ENCODE measurements around the gene FBXW8. TPM values are rescaled to one million over a fixed set of nuclear protein-coding genes. Genes with fewer than 3 reads are reported as not detected.

Gene FBXW8
- total RNA-seq, 1 donor, result 24.6 TPM

GRCh38 chr12:117003883-117004404, 93.2 kb downstream of the FBXW8 start:
- no peak for DNase-seq (ENCODE audit: low read depth)
- H3K4me3 ChIP-seq (ENCODE audit: low read depth, low read length), result no peak overlapping the region
- no peak for TF ChIP-seq CTCF (IDR thresholded peaks at IDR 0.05; ENCODE audit: insufficient read depth, low read depth, low read length)

GRCh38 chr12:117005417-117006046, 94.8 kb downstream of the FBXW8 start:
- H3K4me3 ChIP-seq (ENCODE audit: low read depth, low read length), result no peak overlapping the region
- DNase-seq (ENCODE audit: low read depth), result no peak
- no peak for TF ChIP-seq CTCF (IDR thresholded peaks at IDR 0.05; ENCODE audit: insufficient read depth, low read depth, low read length)

- no peak overlapping the region for H3K4me3 ChIP-seq (ENCODE audit: low read depth, low read length)
- no peak for DNase-seq (ENCODE audit: low read depth)
- TF ChIP-seq CTCF (IDR thresholded peaks at IDR 0.05; ENCODE audit: insufficient read depth, low read depth, low read length), result no peak
Observed at GRCh38 chr12:117006333-117006732, 95.6 kb downstream of the FBXW8 start.

- TF ChIP-seq CTCF (IDR thresholded peaks at IDR 0.05; ENCODE audit: insufficient read depth, low read depth, low read length), result no peak
- H3K4me3 ChIP-seq (ENCODE audit: low read depth, low read length), result no peak overlapping the region
- DNase-seq (ENCODE audit: low read depth), result no peak
Observed at GRCh38 chr12:117007577-117007976, 96.8 kb downstream of the FBXW8 start.

GRCh38 chr12:117009759-117010158, 99.0 kb downstream of the FBXW8 start:
- DNase-seq (ENCODE audit: low read depth), result no peak
- no peak for TF ChIP-seq CTCF (IDR thresholded peaks at IDR 0.05; ENCODE audit: insufficient read depth, low read depth, low read length)
- H3K4me3 ChIP-seq (ENCODE audit: low read depth, low read length), result no peak overlapping the region

GRCh38 chr12:117010693-117011451, 100.1 kb downstream of the FBXW8 start:
- DNase-seq (ENCODE audit: low read depth), result no peak
- TF ChIP-seq CTCF (IDR thresholded peaks at IDR 0.05; ENCODE audit: insufficient read depth, low read depth, low read length), result no peak
- H3K4me3 ChIP-seq (ENCODE audit: low read depth, low read length), result no peak overlapping the region

Measured in fibroblast of villous mesenchyme (primary cell).